Astrocyte (in vitro differentiated cells and primary cell): ENCODE measurements around the gene DGKH. TPM values are rescaled to one million over a fixed set of nuclear protein-coding genes. Genes with fewer than 3 reads are reported as not detected.

Experiments used
- DNase-seq: peaks from one replicate; pipeline ENCODE4 v3.0.0-alpha.2; 2010; ENCODE audit warnings: low read depth
- FAIRE-seq: peaks from 2 replicates; lab custom pipeline; 2011; peaks lifted over from hg19 to GRCh38; lab: Jason Lieb, UNC
- H2AFZ ChIP-seq: 2 replicates; pipeline ENCODE4 v1.6.0; 2012; ENCODE audit warnings: low read depth, low read length, inconsistent platforms
- H3K27ac ChIP-seq: 2 replicates; pipeline ENCODE4 v1.5.1; 2011; ENCODE audit warnings: low read depth, low read length, inconsistent platforms
- H3K27me3 ChIP-seq: 2 replicates; pipeline ENCODE4 v1.6.0; 2011; ENCODE audit warnings: low read length, inconsistent platforms; ENCODE audit not compliant: insufficient read depth
- H3K36me3 ChIP-seq: 2 replicates; pipeline ENCODE4 v1.5.1; 2011; ENCODE audit warnings: low read length, inconsistent platforms; ENCODE audit not compliant: insufficient read depth
- H3K4me1 ChIP-seq: 2 replicates; pipeline ENCODE4 v1.5.1; 2011; ENCODE audit warnings: low read length, inconsistent platforms; ENCODE audit not compliant: insufficient read depth
- H3K4me2 ChIP-seq: 2 replicates; pipeline ENCODE4 v1.6.0; 2012; ENCODE audit warnings: low read length, inconsistent platforms
- H3K4me3 ChIP-seq: 2 replicates; pipeline ENCODE4 v1.5.1; 2011; ENCODE audit warnings: low read depth, mild to moderate bottlenecking, low read length, inconsistent platforms; ENCODE audit not compliant: insufficient read depth
- H3K79me2 ChIP-seq: 2 replicates; pipeline ENCODE4 v1.6.0; 2012; ENCODE audit warnings: mild to moderate bottlenecking, low read length, inconsistent platforms; ENCODE audit not compliant: insufficient read depth
- H3K9ac ChIP-seq: 2 replicates; pipeline ENCODE4 v1.6.0; 2012; ENCODE audit warnings: mild to moderate bottlenecking, low read length, inconsistent platforms
- H3K9me3 ChIP-seq: 2 replicates; pipeline ENCODE4 v1.5.1; 2012; ENCODE audit warnings: low read depth, mild to moderate bottlenecking, low read length, inconsistent platforms; ENCODE audit not compliant: insufficient read depth
- H4K20me1 ChIP-seq: 2 replicates; pipeline ENCODE4 v1.6.0; 2012; ENCODE audit warnings: low read length, inconsistent platforms; ENCODE audit not compliant: insufficient read depth
- H3K27ac Mint-ChIP-seq: one replicate; pipeline ENCODE4 v1.8.0; 2021; ENCODE audit warnings: mild to moderate bottlenecking, mixed read lengths; ENCODE audit not compliant: unreplicated experiment
- H3K27me3 Mint-ChIP-seq: one replicate; pipeline ENCODE4 v1.8.0; 2021; ENCODE audit warnings: low read depth, mixed read lengths; ENCODE audit not compliant: unreplicated experiment
- H3K36me3 Mint-ChIP-seq: one replicate; pipeline ENCODE4 v1.8.0; 2021; ENCODE audit warnings: low read depth, mixed read lengths; ENCODE audit not compliant: unreplicated experiment
- H3K4me1 Mint-ChIP-seq: one replicate; pipeline ENCODE4 v1.8.0; 2021; ENCODE audit warnings: low read depth, mixed read lengths; ENCODE audit not compliant: unreplicated experiment
- H3K4me3 Mint-ChIP-seq: one replicate; pipeline ENCODE4 v1.8.0; 2021; ENCODE audit warnings: mild to moderate bottlenecking, moderate library complexity, mixed read lengths; ENCODE audit not compliant: unreplicated experiment
- H3K9me3 Mint-ChIP-seq: one replicate; pipeline ENCODE4 v1.8.0; 2021; ENCODE audit warnings: mild to moderate bottlenecking, mixed read lengths; ENCODE audit not compliant: unreplicated experiment
- CTCF ChIP-seq: IDR thresholded peaks from 2 replicates; pipeline ENCODE4 v1.5.1; 2011; ENCODE audit warnings: low read depth, mild to moderate bottlenecking, inconsistent platforms, low read length, moderate library complexity; ENCODE audit not compliant: insufficient read depth
- EZH2 ChIP-seq: IDR thresholded peaks from 2 replicates; pipeline ENCODE4 v1.6.1; 2012; ENCODE audit warnings: mild to moderate bottlenecking, low read length, inconsistent platforms; ENCODE audit not compliant: insufficient read depth
- total RNA-seq: library from RNA; stranded (reverse); gene quantifications from 2 replicates; pipeline ENCODE4 v1.2.1, GENCODE V29; 2021

The DGKH gene
- total RNA-seq, 1 donor from 2014 or later = 16.4 TPM

DNA sequence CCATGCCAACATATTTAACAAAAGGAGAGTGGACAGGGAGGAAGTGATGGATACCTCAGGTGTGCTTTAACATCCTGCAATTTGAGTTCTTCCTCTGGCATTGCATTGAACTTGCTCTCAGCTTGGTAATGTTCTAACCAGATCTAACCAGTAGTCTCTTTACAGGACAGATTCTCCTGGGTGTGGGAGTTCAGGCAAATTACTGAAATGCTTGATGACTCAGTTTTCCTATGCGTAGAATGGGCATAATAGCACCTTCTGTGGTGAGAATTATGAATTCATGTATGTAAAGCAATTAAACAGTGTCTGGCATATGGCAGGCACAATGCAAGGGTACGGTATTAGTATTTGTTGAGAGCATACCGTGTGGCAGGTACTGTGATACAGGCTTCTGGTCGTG, 227.1 kb downstream of the DGKH start:
- Mint-ChIP-seq H3K27ac (no peak overlapping the region), H3K36me3 (no peaks in the 10 kb centered on the region), H3K4me1 (peaks cover 19% of the 10 kb centered on the region), H3K9me3 (no peaks in the 10 kb centered on the region), H3K27me3 (no peaks in the 10 kb centered on the region), H3K4me3 (no peak overlapping the region)
- Histone ChIP-seq H3K36me3 (no peaks in the 10 kb centered on the region), H3K79me2 (peaks cover 80% of the 10 kb centered on the region), H3K9me3 (no peaks in the 10 kb centered on the region), H3K27ac (no peak overlapping the region), H2AFZ (no peak overlapping the region), H3K4me2 (no peak overlapping the region), H3K4me3 (no peak overlapping the region), H3K4me1 (peaks cover 5% of the 10 kb centered on the region), H3K9ac (no peak overlapping the region), H4K20me1 (peaks cover 38% of the 10 kb centered on the region), H3K27me3 (no peaks in the 10 kb centered on the region)
- FAIRE-seq (no peak), DNase-seq (no peak)
- TF ChIP-seq CTCF (no peak), EZH2 (no peak)

DNA sequence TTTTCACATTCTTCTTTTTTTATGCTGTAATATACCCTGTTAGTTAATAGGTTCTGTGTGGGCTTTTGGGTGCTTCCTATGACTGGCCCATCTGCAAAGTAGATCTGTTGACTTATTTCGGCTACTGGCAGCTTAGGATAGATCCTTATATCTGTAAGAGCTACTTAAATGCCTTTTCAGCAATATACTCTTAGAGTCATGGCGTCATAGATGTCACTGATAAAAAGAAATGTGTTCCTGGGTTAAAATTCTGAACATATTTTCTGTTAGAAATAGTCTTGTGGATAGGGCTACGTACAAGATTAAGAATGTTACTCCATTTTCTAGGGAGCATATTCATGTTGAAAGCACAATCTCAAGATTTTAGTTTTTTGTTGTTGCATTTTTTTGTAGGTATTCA, 228.2 kb downstream of the DGKH start:
- no peaks in the 10 kb centered on the region for H3K36me3 ChIP-seq
- no peak overlapping the region for H3K4me3 ChIP-seq
- no peak overlapping the region for H3K27ac Mint-ChIP-seq
- peaks cover 38% of the 10 kb centered on the region for H4K20me1 ChIP-seq
- DNase-seq (no peak), FAIRE-seq (peak; percentile 20)
- no peaks in the 10 kb centered on the region for H3K9me3 Mint-ChIP-seq
- no peak overlapping the region for H3K4me2 ChIP-seq
- no peaks in the 10 kb centered on the region for H3K9me3 ChIP-seq
- H3K36me3 Mint-ChIP-seq = no peaks in the 10 kb centered on the region
- peaks cover 88% of the 10 kb centered on the region for H3K79me2 ChIP-seq
- no peak overlapping the region for H3K4me3 Mint-ChIP-seq
- H3K4me1 Mint-ChIP-seq = peaks cover 19% of the 10 kb centered on the region
- H3K4me1 ChIP-seq = no peaks in the 10 kb centered on the region
- no peak overlapping the region for H2AFZ ChIP-seq
- H3K27ac ChIP-seq = no peak overlapping the region
- no peaks in the 10 kb centered on the region for H3K27me3 Mint-ChIP-seq
- H3K9ac ChIP-seq = no peak overlapping the region
- H3K27me3 ChIP-seq = no peaks in the 10 kb centered on the region
- no peak for TF ChIP-seq CTCF
- no peak for TF ChIP-seq EZH2

- Histone ChIP-seq H3K9me3 (no peaks in the 10 kb centered on the region), H3K79me2 (peaks cover 91% of the 10 kb centered on the region), H4K20me1 (peaks cover 42% of the 10 kb centered on the region), H3K36me3 (no peaks in the 10 kb centered on the region), H3K4me2 (no peak overlapping the region), H3K4me3 (no peak overlapping the region), H3K27me3 (no peaks in the 10 kb centered on the region), H2AFZ (no peak overlapping the region), H3K27ac (no peak overlapping the region), H3K4me1 (no peaks in the 10 kb centered on the region), H3K9ac (no peak overlapping the region)
- Mint-ChIP-seq H3K4me3 (no peak overlapping the region), H3K9me3 (no peaks in the 10 kb centered on the region), H3K27ac (peak overlapping the region; percentile 60), H3K4me1 (peaks cover 19% of the 10 kb centered on the region), H3K36me3 (no peaks in the 10 kb centered on the region), H3K27me3 (no peaks in the 10 kb centered on the region)
- FAIRE-seq (no peak), DNase-seq (peak; percentile 23)
- no peak for TF ChIP-seq EZH2
- TF ChIP-seq CTCF = no peak
Measured at GRCh38 chr13:42277618-42278276, 229.3 kb downstream of the DGKH start.
